Stomach smooth muscle (tissue), 2 donors: ENCODE data around the gene BEST1.
A peak's percentile ranks its signal among the peaks of the same experiment; 100 is the strongest.

Experiments
- H3K27ac ChIP-seq: one replicate; pipeline ENCODE4 v1.7.0; 2013; ENCODE audit warnings: mild to moderate bottlenecking, low read length, inconsistent platforms
- H3K27me3 ChIP-seq, 2 donors: one replicate each; pipeline ENCODE4 v1.7.0; 2013; ENCODE audit warnings: low read length in 2 of 2; ENCODE audit not compliant: insufficient read depth in 2 of 2, control insufficient read depth in 1 of 2
- H3K36me3 ChIP-seq, 2 donors: one replicate each; pipeline ENCODE4 v1.7.0; 2013; ENCODE audit warnings: low read length in 2 of 2; ENCODE audit not compliant: control insufficient read depth in 2 of 2, insufficient read depth in 2 of 2
- H3K4me1 ChIP-seq: one replicate; pipeline ENCODE4 v1.7.0; 2013; ENCODE audit warnings: low read length; ENCODE audit not compliant: control insufficient read depth, insufficient read depth
- H3K4me3 ChIP-seq, 2 donors: one replicate each; pipeline ENCODE4 v1.7.0; 2013; ENCODE audit warnings: low read length in 2 of 2
- H3K9ac ChIP-seq, 2 donors: one replicate each; pipeline ENCODE4 v1.7.0; 2013; ENCODE audit warnings: low read length in 2 of 2, mild to moderate bottlenecking in 1 of 2
- H3K9me3 ChIP-seq, 2 donors: one replicate each; pipeline ENCODE4 v1.7.0; 2013; ENCODE audit warnings: low read length in 2 of 2; ENCODE audit not compliant: control insufficient read depth in 2 of 2
- donor health status: healthy.
- donor health status: Pancreatic carcinoma.

Gene BEST1

DNA sequence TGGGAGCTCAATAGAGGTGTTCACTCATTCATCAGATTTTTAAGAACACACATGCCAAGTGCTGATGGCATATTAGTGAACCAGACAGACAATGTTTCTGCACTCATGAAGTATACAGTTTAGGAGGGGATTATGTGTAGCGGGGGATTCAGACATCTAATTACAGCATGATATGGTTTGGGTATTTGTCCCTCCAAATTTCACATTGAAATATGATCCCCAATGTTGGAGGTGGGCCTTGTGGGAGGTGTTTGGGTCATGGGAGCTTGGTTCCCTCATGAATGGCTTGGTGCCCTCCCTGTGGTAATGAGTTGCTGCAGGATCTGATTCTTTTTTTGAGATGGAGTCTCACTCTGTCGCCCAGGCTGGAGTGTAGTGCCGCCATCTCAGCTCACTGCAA is 23.9 kb upstream of the BEST1 start:
- H3K36me3 ChIP-seq = no peaks in the 10 kb centered on the region
- H3K9ac ChIP-seq = no peak overlapping the region
- H3K27ac ChIP-seq = no peak overlapping the region
- H3K4me3 ChIP-seq = no peak overlapping the region
- peaks cover 18% of the 10 kb centered on the region for H3K4me1 ChIP-seq
- H3K9me3 ChIP-seq = no peaks in the 10 kb centered on the region
- H3K27me3 ChIP-seq = peaks cover 2 to 5% of the 10 kb centered on the region in 2 donors

GRCh38 chr11:61927501-61927900 is 22.6 kb upstream of the BEST1 start:
- Histone ChIP-seq H3K36me3 (no peaks in the 10 kb centered on the region), H3K27ac (no peak overlapping the region), H3K4me3 (no peak overlapping the region), H3K9ac (no peak overlapping the region), H3K4me1 (peaks cover 14% of the 10 kb centered on the region), H3K9me3 (no peaks in the 10 kb centered on the region), H3K27me3 (peaks cover 0 to 2% of the 10 kb centered on the region in 2 donors)

GRCh38 chr11:61928606-61929005 is 21.5 kb upstream of the BEST1 start:
- H3K9me3 ChIP-seq = no peaks in the 10 kb centered on the region
- H3K36me3 ChIP-seq = no peaks in the 10 kb centered on the region
- H3K9ac ChIP-seq = no peak overlapping the region
- no peaks in the 10 kb centered on the region for H3K27me3 ChIP-seq
- no peak overlapping the region for H3K4me3 ChIP-seq
- H3K4me1 ChIP-seq = peaks cover 5% of the 10 kb centered on the region
- H3K27ac ChIP-seq = no peak overlapping the region

DNA sequence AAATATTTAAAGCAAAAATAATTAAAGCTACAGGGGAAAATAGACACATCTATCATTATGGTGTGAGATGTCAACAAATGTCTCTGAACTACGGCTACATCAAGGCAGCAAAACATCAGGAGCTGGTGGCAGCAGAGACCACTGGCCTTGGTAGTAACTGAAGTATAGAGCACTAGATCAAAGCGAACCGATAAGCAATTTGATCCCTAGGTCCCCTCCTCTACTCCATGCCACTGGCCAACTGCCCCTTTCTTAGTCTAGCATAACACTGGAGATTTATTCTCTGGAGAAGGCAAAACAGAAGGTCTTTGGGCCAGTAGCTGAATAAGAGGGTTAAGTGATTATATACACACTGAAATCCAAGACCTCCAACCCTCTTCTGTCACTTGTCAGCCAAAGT is 19.2 kb upstream of the BEST1 start:
- H3K36me3 ChIP-seq = no peaks in the 10 kb centered on the region
- no peaks in the 10 kb centered on the region for H3K27me3 ChIP-seq
- no peak overlapping the region for H3K9ac ChIP-seq
- no peak overlapping the region for H3K27ac ChIP-seq
- no peak overlapping the region for H3K4me3 ChIP-seq
- no peaks in the 10 kb centered on the region for H3K4me1 ChIP-seq
- no peaks in the 10 kb centered on the region for H3K9me3 ChIP-seq

DNA sequence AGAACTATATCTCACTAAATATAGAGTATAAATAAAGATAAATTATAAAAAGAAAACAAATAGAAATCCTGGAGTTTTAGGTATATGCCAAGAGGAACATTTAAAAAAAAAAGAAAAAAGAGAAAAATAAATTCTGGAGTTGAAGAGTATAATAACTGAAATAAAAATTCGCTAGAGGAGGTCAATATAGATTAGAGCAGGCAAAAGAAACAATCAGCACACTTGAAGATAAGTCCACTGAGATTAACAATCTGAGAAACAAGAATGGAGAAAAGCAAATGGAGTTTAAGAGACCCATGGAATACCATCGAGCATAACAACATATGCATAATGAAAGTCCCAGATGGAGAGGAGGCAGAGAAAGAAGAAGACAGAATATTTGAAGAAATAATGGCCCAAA is 14.3 kb upstream of the BEST1 start:
- H3K27ac ChIP-seq = no peak overlapping the region
- H3K9ac ChIP-seq = no peak overlapping the region
- H3K4me1 ChIP-seq = no peaks in the 10 kb centered on the region
- no peaks in the 10 kb centered on the region for H3K27me3 ChIP-seq
- H3K4me3 ChIP-seq = no peak overlapping the region
- no peaks in the 10 kb centered on the region for H3K36me3 ChIP-seq
- no peaks in the 10 kb centered on the region for H3K9me3 ChIP-seq

- Histone ChIP-seq H3K4me1 (no peaks in the 10 kb centered on the region), H3K36me3 (no peaks in the 10 kb centered on the region), H3K9ac (no peak overlapping the region), H3K27me3 (no peaks in the 10 kb centered on the region), H3K27ac (no peak overlapping the region), H3K9me3 (no peaks in the 10 kb centered on the region), H3K4me3 (no peak overlapping the region)
Measured at GRCh38 chr11:61940466-61940865, 9.7 kb upstream of the BEST1 start.

GRCh38 chr11:61945191-61945590 is 5.0 kb upstream of the BEST1 start:
- no peaks in the 10 kb centered on the region for H3K27me3 ChIP-seq
- H3K4me1 ChIP-seq = peaks cover 17% of the 10 kb centered on the region
- H3K9me3 ChIP-seq = no peaks in the 10 kb centered on the region
- no peak overlapping the region for H3K4me3 ChIP-seq
- no peak overlapping the region for H3K9ac ChIP-seq
- H3K36me3 ChIP-seq = no peaks in the 10 kb centered on the region
- H3K27ac ChIP-seq = no peak overlapping the region

DNA sequence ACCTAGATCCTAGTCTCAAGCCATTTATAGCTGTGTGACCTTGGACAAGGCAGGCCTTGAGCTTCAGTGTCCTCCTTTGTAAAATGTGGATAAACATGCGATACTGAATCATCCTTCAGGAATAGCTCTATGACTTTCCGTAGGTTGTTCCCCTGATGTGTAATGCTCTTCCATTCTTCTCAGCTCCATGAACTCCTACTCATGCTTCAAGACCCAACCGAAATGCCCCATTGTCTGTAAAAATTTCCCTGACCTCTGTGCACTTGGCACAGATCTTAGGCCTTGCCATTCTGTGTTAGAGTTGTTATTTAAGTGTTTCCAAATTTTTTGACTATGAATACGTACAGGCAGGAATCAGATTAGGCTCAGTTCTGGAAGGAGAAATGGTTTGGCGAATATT is 3.3 kb upstream of the BEST1 start:
- no peak overlapping the region for H3K27ac ChIP-seq
- H3K9ac ChIP-seq = no peak overlapping the region
- H3K27me3 ChIP-seq = no peaks in the 10 kb centered on the region
- peaks cover 17% of the 10 kb centered on the region for H3K4me1 ChIP-seq
- H3K36me3 ChIP-seq = no peaks in the 10 kb centered on the region
- no peaks in the 10 kb centered on the region for H3K9me3 ChIP-seq
- H3K4me3 ChIP-seq = no peak overlapping the region

- H3K27ac ChIP-seq = no peak overlapping the region
- no peak overlapping the region for H3K4me3 ChIP-seq
- peaks cover 17% of the 10 kb centered on the region for H3K4me1 ChIP-seq
- no peaks in the 10 kb centered on the region for H3K9me3 ChIP-seq
- H3K27me3 ChIP-seq = no peaks in the 10 kb centered on the region
- H3K9ac ChIP-seq = no peak overlapping the region
- no peaks in the 10 kb centered on the region for H3K36me3 ChIP-seq
Measured at GRCh38 chr11:61947486-61948210, 2.5 kb upstream of the BEST1 start.

- Histone ChIP-seq H3K4me1 (peaks cover 17% of the 10 kb centered on the region), H3K4me3 (no peak overlapping the region), H3K9me3 (no peaks in the 10 kb centered on the region), H3K27ac (no peak overlapping the region), H3K27me3 (no peaks in the 10 kb centered on the region), H3K9ac (peak overlapping the region in 1 of 2 donors; percentile 21), H3K36me3 (no peaks in the 10 kb centered on the region)
Measured at GRCh38 chr11:61948505-61948904, 1.6 kb upstream of the BEST1 start.

DNA sequence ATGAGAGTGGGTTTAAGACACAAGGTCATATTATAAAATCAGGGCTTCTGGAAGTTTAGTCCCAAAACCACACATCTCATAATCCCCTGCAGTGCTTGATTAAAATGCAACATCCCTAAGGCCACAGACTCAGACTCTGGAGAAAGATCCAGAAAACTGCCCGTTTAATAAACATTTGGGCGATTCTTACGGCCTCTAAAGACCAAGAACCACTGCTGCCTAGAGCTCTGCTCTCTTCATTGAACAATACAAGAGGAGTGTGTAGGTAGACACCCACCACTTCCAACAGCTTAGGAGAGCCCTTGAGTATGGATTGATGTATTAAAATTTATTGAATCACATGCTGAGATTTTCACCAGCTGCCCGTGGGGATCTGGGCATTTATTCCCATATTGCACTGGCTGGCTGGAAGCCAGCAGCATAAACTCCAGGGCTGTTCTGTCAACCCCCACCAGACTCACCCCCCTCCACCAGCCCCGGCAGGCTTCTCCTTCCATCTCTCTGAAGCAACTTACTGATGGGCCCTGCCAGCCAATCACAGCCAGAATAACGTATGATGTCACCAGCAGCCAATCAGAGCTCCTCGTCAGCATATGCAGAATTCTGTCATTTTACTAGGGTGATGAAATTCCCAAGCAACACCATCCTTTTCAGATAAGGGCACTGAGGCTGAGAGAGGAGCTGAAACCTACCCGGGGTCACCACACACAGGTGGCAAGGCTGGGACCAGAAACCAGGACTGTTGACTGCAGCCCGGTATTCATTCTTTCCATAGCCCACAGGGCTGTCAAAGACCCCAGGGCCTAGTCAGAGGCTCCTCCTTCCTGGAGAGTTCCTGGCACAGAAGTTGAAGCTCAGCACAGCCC is 749 bp upstream of the BEST1 start:
- Histone ChIP-seq H3K36me3 (no peaks in the 10 kb centered on the region), H3K4me1 (peaks cover 17% of the 10 kb centered on the region), H3K9me3 (no peaks in the 10 kb centered on the region), H3K27ac (no peak overlapping the region), H3K27me3 (peaks cover 0 to 2% of the 10 kb centered on the region in 2 donors), H3K4me3 (no peak overlapping the region), H3K9ac (peak overlapping the region in 1 of 2 donors; percentile 36)
